HepG2 (cell line): ENCODE results near the gene ERBB4.

Experiments
- POLR2A ChIP-seq, 2 experiments: IDR thresholded peaks; 2 replicates each; pipeline ENCODE4 v1.6.1; 2011; ENCODE audit warnings: low read depth in 2 of 2, low read length in 2 of 2, mild to moderate bottlenecking in 1 of 2, moderate library complexity in 1 of 2; ENCODE audit not compliant: insufficient read depth in 1 of 2
- RAD21 ChIP-seq: fragments of 450-650 bp; formaldehyde crosslinking; IDR thresholded peaks from 2 replicates; pipeline ENCODE4 v1.5.0; 2020; ENCODE audit warnings: mild to moderate bottlenecking
- SIN3B ChIP-seq: fragments of 150-350 bp; IDR thresholded peaks from 2 replicates; pipeline ENCODE4 v1.6.1; 2014; ENCODE audit warnings: low read length
- SMAD3 ChIP-seq: sonication (generic); formaldehyde crosslinking; IDR thresholded peaks from 2 replicates; pipeline ENCODE4 v1.4.0; 2020; ENCODE audit warnings: missing genetic modification reagents
- ZBTB21 ChIP-seq: sonication (generic); formaldehyde crosslinking; IDR thresholded peaks from 2 replicates; pipeline ENCODE4 v1.4.0; 2020; ENCODE audit warnings: missing genetic modification reagents
- TF ChIP-seq, protein P1 (sequence below): sonication (generic); formaldehyde crosslinking; IDR thresholded peaks from 2 replicates; pipeline ENCODE4 v1.8.0; 2022; ENCODE audit warnings: missing genetic modification reagents, mild to moderate bottlenecking, moderate library complexity, borderline replicate concordance
- TF ChIP-seq, protein P2 (sequence below): sonication (generic); formaldehyde crosslinking; IDR thresholded peaks from 2 replicates; pipeline ENCODE4 v1.5.0; 2020; ENCODE audit warnings: mild to moderate bottlenecking, missing genetic modification reagents, moderate library complexity
- TF ChIP-seq, protein P3 (sequence below): sonication (generic); formaldehyde crosslinking; IDR thresholded peaks from 2 replicates; pipeline ENCODE4 v1.4.0; 2020; ENCODE audit warnings: missing genetic modification reagents

GRCh38 chr2:212226114-212226513 lies 312.5 kb downstream of the ERBB4 start:
- TF ChIP-seq, protein P1, sequence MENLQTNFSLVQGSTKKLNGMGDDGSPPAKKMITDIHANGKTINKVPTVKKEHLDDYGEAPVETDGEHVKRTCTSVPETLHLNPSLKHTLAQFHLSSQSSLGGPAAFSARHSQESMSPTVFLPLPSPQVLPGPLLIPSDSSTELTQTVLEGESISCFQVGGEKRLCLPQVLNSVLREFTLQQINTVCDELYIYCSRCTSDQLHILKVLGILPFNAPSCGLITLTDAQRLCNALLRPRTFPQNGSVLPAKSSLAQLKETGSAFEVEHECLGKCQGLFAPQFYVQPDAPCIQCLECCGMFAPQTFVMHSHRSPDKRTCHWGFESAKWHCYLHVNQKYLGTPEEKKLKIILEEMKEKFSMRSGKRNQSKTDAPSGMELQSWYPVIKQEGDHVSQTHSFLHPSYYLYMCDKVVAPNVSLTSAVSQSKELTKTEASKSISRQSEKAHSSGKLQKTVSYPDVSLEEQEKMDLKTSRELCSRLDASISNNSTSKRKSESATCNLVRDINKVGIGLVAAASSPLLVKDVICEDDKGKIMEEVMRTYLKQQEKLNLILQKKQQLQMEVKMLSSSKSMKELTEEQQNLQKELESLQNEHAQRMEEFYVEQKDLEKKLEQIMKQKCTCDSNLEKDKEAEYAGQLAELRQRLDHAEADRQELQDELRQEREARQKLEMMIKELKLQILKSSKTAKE (CRISPR knock-in tag): no peak
- TF ChIP-seq, protein P2, sequence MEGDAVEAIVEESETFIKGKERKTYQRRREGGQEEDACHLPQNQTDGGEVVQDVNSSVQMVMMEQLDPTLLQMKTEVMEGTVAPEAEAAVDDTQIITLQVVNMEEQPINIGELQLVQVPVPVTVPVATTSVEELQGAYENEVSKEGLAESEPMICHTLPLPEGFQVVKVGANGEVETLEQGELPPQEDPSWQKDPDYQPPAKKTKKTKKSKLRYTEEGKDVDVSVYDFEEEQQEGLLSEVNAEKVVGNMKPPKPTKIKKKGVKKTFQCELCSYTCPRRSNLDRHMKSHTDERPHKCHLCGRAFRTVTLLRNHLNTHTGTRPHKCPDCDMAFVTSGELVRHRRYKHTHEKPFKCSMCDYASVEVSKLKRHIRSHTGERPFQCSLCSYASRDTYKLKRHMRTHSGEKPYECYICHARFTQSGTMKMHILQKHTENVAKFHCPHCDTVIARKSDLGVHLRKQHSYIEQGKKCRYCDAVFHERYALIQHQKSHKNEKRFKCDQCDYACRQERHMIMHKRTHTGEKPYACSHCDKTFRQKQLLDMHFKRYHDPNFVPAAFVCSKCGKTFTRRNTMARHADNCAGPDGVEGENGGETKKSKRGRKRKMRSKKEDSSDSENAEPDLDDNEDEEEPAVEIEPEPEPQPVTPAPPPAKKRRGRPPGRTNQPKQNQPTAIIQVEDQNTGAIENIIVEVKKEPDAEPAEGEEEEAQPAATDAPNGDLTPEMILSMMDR (CRISPR knock-in tag): no peak
- TF ChIP-seq, protein P3, sequence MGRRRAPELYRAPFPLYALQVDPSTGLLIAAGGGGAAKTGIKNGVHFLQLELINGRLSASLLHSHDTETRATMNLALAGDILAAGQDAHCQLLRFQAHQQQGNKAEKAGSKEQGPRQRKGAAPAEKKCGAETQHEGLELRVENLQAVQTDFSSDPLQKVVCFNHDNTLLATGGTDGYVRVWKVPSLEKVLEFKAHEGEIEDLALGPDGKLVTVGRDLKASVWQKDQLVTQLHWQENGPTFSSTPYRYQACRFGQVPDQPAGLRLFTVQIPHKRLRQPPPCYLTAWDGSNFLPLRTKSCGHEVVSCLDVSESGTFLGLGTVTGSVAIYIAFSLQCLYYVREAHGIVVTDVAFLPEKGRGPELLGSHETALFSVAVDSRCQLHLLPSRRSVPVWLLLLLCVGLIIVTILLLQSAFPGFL: no peak
- TF ChIP-seq POLR2A (IDR thresholded peaks at IDR 0.05; ENCODE audit: insufficient read depth in 1 of 2, low read depth in 2 of 2, low read length in 2 of 2): no peak
- no peak for TF ChIP-seq SIN3B
- no peak for TF ChIP-seq RAD21 (CRISPR knock-in tag)
- TF ChIP-seq SMAD3 (CRISPR knock-in tag): no peak
- no peak for TF ChIP-seq ZBTB21 (CRISPR knock-in tag)
